ENCODE results near the gene FCGBP. TPM values are rescaled to one million over a fixed set of nuclear protein-coding genes. Genes with fewer than 3 reads are reported as not detected.
A peak's percentile ranks its signal among the peaks of the same experiment; 100 is the strongest.
"Not testable (repeated sequence)": the region's sequence is repeated elsewhere in the genome, so short reads cannot be mapped to it uniquely, and the experiment has no call there.

FCGBP gene
- total RNA-seq, 2 donors from 2014 or later: 2.1 to 11.3 TPM

GRCh38 chr19:39917561-39918182 is 16.8 kb downstream of the FCGBP start:
- no peak for ATAC-seq (replicated peaks)
- Mint-ChIP-seq H3K4me3 (no peak overlapping the region), H3K4me1 (no peaks in the 10 kb centered on the region), H3K27ac (peak overlapping the region; percentile 54), H3K36me3 (ENCODE audit: low read depth) (no peaks in the 10 kb centered on the region), H3K27me3 (no peaks in the 10 kb centered on the region), H3K9me3 (no peaks in the 10 kb centered on the region)

- peak overlapping the region; percentile 78 for H3K27ac Mint-ChIP-seq
- no peak for ATAC-seq (replicated peaks)
- no peaks in the 10 kb centered on the region for H3K36me3 Mint-ChIP-seq (ENCODE audit: low read depth)
- H3K4me3 Mint-ChIP-seq: no peak overlapping the region
- no peaks in the 10 kb centered on the region for H3K9me3 Mint-ChIP-seq
- no peaks in the 10 kb centered on the region for H3K27me3 Mint-ChIP-seq
- no peaks in the 10 kb centered on the region for H3K4me1 Mint-ChIP-seq
Measured at GRCh38 chr19:39916851-39917396, 17.5 kb downstream of the FCGBP start.

- Mint-ChIP-seq H3K27me3 (no peaks in the 10 kb centered on the region), H3K4me3 (no peak overlapping the region), H3K36me3 (ENCODE audit: low read depth) (no peaks in the 10 kb centered on the region), H3K9me3 (no peaks in the 10 kb centered on the region), H3K4me1 (no peaks in the 10 kb centered on the region), H3K27ac (peak overlapping the region; percentile 78)
- ATAC-seq (replicated peaks): no peak
Measured at GRCh38 chr19:39916236-39916635, 18.2 kb downstream of the FCGBP start.

- Mint-ChIP-seq H3K9me3 (no peaks in the 10 kb centered on the region), H3K4me3 (no peak overlapping the region), H3K36me3 (ENCODE audit: low read depth) (no peaks in the 10 kb centered on the region), H3K4me1 (no peaks in the 10 kb centered on the region), H3K27me3 (no peaks in the 10 kb centered on the region), H3K27ac (peak overlapping the region; percentile 78)
- ATAC-seq (replicated peaks): no peak
Measured at GRCh38 chr19:39915848-39916215, 18.6 kb downstream of the FCGBP start.

- H3K4me1 Mint-ChIP-seq: no peaks in the 10 kb centered on the region
- no peaks in the 10 kb centered on the region for H3K27me3 Mint-ChIP-seq
- ATAC-seq (replicated peaks): no peak
- no peaks in the 10 kb centered on the region for H3K36me3 Mint-ChIP-seq (ENCODE audit: low read depth)
- H3K9me3 Mint-ChIP-seq: no peaks in the 10 kb centered on the region
- no peak overlapping the region for H3K27ac Mint-ChIP-seq
- H3K4me3 Mint-ChIP-seq: no peak overlapping the region
Measured at GRCh38 chr19:39915101-39915847, 19.2 kb downstream of the FCGBP start.

- Mint-ChIP-seq H3K4me3 (no peak overlapping the region), H3K36me3 (ENCODE audit: low read depth) (no peaks in the 10 kb centered on the region), H3K27me3 (no peaks in the 10 kb centered on the region), H3K4me1 (no peaks in the 10 kb centered on the region), H3K9me3 (no peaks in the 10 kb centered on the region), H3K27ac (no peak overlapping the region)
- no peak for ATAC-seq (replicated peaks)
Measured at GRCh38 chr19:39913682-39914333, 20.6 kb downstream of the FCGBP start.

GRCh38 chr19:39908803-39909202 is 25.6 kb downstream of the FCGBP start:
- H3K9me3 Mint-ChIP-seq: no peaks in the 10 kb centered on the region
- peak overlapping the region; percentile 29 for H3K27ac Mint-ChIP-seq
- H3K36me3 Mint-ChIP-seq (ENCODE audit: low read depth): no peaks in the 10 kb centered on the region
- H3K4me3 Mint-ChIP-seq: no peak overlapping the region
- ATAC-seq (replicated peaks): no peak
- H3K4me1 Mint-ChIP-seq: peaks cover 6% of the 10 kb centered on the region
- H3K27me3 Mint-ChIP-seq: no peaks in the 10 kb centered on the region

GRCh38 chr19:39906820-39907611 is 27.4 kb downstream of the FCGBP start:
- H3K27ac Mint-ChIP-seq: no peak overlapping the region
- peaks cover 6% of the 10 kb centered on the region for H3K4me1 Mint-ChIP-seq

GRCh38 chr19:39906283-39906682 is 28.2 kb downstream of the FCGBP start:
- Mint-ChIP-seq H3K27me3 (no peaks in the 10 kb centered on the region), H3K27ac (no peak overlapping the region), H3K9me3 (no peaks in the 10 kb centered on the region), H3K4me3 (no peak overlapping the region), H3K36me3 (ENCODE audit: low read depth) (no peaks in the 10 kb centered on the region), H3K4me1 (peaks cover 6% of the 10 kb centered on the region)
- ATAC-seq (replicated peaks): no peak

More at GRCh38 chr19:39906820-39907611, 27.4 kb downstream of the FCGBP start:
- Mint-ChIP-seq H3K36me3 (ENCODE audit: low read depth) (no peaks in the 10 kb centered on the region), H3K9me3 (no peaks in the 10 kb centered on the region), H3K27me3 (no peaks in the 10 kb centered on the region), H3K4me3 (no peak overlapping the region)
- no peak for ATAC-seq (replicated peaks)

GRCh38 chr19:39903486-39904091 is 30.8 kb downstream of the FCGBP start:
- ATAC-seq (replicated peaks); H3K9me3 Mint-ChIP-seq; H3K36me3 Mint-ChIP-seq (ENCODE audit: low read depth); H3K4me3 Mint-ChIP-seq; H3K27me3 Mint-ChIP-seq; H3K4me1 Mint-ChIP-seq; H3K27ac Mint-ChIP-seq: not testable (repeated sequence)

- not testable (repeated sequence) for H3K4me1 Mint-ChIP-seq; H3K27ac Mint-ChIP-seq; H3K36me3 Mint-ChIP-seq (ENCODE audit: low read depth); H3K4me3 Mint-ChIP-seq; ATAC-seq (replicated peaks); H3K27me3 Mint-ChIP-seq; H3K9me3 Mint-ChIP-seq
Measured at GRCh38 chr19:39902326-39902725, 32.1 kb downstream of the FCGBP start.

GRCh38 chr19:39901681-39902080 is 32.8 kb downstream of the FCGBP start:
- H3K27ac Mint-ChIP-seq; ATAC-seq (replicated peaks); H3K4me1 Mint-ChIP-seq: not testable (repeated sequence)

GRCh38 chr19:39898858-39899257 is 35.6 kb downstream of the FCGBP start:
- H3K9me3 Mint-ChIP-seq; H3K36me3 Mint-ChIP-seq (ENCODE audit: low read depth); H3K27ac Mint-ChIP-seq; H3K27me3 Mint-ChIP-seq; H3K4me3 Mint-ChIP-seq; H3K4me1 Mint-ChIP-seq; ATAC-seq (replicated peaks): not testable (repeated sequence)

More at GRCh38 chr19:39901681-39902080, 32.8 kb downstream of the FCGBP start:
- H3K36me3 Mint-ChIP-seq (ENCODE audit: low read depth); H3K9me3 Mint-ChIP-seq; H3K4me3 Mint-ChIP-seq; H3K27me3 Mint-ChIP-seq: not testable (repeated sequence)
